Prostate gland (tissue), 2 donors: ENCODE measurements around the gene JAKMIP1. TPM values are rescaled to one million over a fixed set of nuclear protein-coding genes. Genes with fewer than 3 reads are reported as not detected.

ENCODE experiments used
- DNase-seq: peaks from one replicate; pipeline ENCODE4 v3.0.0-alpha.2; 2019; ENCODE audit warnings: low spot score
- H3K27ac ChIP-seq, 2 donors: fragments of 200-600 bp; sonication (generic); 2 replicates each; pipeline ENCODE4 v1.5.1; 2017 to 2019
- H3K27me3 ChIP-seq: fragments of 200-600 bp; sonication (generic); replicated peaks from 2 replicates; pipeline ENCODE4 v1.5.1; 2019; ENCODE audit not compliant: insufficient read depth
- H3K36me3 ChIP-seq, 2 donors: fragments of 200-600 bp; sonication (generic); 1 replicate in 1 of 2; 2 replicates in 1 of 2; pipeline versions ENCODE4 v1.5.1 to v1.8.1; 2017 to 2019
- H3K4me1 ChIP-seq: fragments of 200-600 bp; sonication (generic); replicated peaks from 2 replicates; pipeline ENCODE4 v1.5.1; 2019
- H3K4me3 ChIP-seq, 2 donors: fragments of 200-600 bp; sonication (generic); 2 replicates each; pipeline ENCODE4 v1.5.1; 2017 to 2019
- H3K9me3 ChIP-seq: fragments of 200-600 bp; sonication (generic); 2 replicates; pipeline ENCODE4 v1.5.1; 2017
- POLR2A ChIP-seq: fragments of 450-650 bp; IDR thresholded peaks from one replicate; pipeline ENCODE4 v1.6.1; 2016; ENCODE audit warnings: antibody characterized with exemption, mild to moderate bottlenecking
- POLR2AphosphoS5 ChIP-seq: sonication (generic); formaldehyde crosslinking; IDR thresholded peaks from one replicate; pipeline ENCODE4 v1.6.1; 2017; ENCODE audit warnings: antibody characterized with exemption
- WGBS: methylation state at CpG from one replicate; pipeline ENCODE4 v1.1.5; 2018; 5-methylcytosine and 5-hydroxymethylcytosine counted together
- intact Hi-C: fragments of 100-400 bp; cut with DNase I; formaldehyde crosslinking; loops from one replicate; pipeline ENCODE4 v1.14.2; 2022
- total RNA-seq, 2 donors: library from RNA; depleted of rRNA; stranded (reverse); fragments of >200 nt; gene quantifications; one replicate each; pipeline ENCODE4 v1.1.0, GENCODE V29; 2016
- TF ChIP-seq, protein P1 (sequence below), 4 experiments: fragments of 200-600 bp in 2 of 4; fragments of 450-650 bp in 2 of 4; sonication (generic) in 2 of 4; IDR thresholded peaks; 1 replicate in 3 of 4; 2 replicates in 1 of 4; pipeline ENCODE4 v1.5.1; 2016 to 2019; ENCODE audit warnings: antibody characterized with exemption in 4 of 4, mild to moderate bottlenecking in 2 of 4, moderate library complexity in 2 of 4

Gene JAKMIP1
- total RNA-seq, 2 donors from 2014 or later, result 22.4 to 29.1 TPM

DNA sequence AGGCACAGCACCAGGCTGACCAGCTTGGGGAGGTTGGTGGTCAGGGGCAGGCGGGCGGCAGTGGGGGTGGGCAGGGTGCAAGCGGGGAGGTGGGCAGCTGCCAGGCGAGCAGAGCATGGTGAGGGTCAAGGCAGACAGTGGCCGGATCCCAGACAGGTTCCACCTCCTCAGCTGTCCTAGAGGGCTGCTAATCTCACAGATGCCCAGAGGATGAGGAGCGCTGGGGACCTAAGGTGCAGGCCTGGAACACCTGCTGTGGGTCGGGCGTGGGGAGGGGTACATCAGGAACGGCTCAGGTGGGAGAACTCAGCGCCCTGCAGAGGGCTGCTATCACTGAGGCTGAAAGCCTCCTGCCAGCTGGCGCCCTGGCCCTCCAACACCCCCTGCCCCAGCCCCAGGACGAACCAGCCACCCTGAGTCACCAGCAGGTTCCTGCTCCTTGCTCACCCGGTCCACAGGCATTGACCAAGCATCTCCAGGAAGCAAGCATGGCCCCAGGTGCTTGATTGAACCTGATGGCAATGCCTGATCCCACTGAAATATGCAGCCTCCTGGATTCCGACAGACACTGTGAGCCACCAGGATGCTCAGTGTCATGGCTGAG is 153.7 kb downstream of the JAKMIP1 start:
- no peaks in the 10 kb centered on the region for H3K4me1 ChIP-seq
- no peaks in the 10 kb centered on the region for H3K9me3 ChIP-seq
- 87% methylated on average over 13 of the region's 14 CpGs for WGBS
- H3K4me3 ChIP-seq, result no peak overlapping the region
- TF ChIP-seq, protein P1, sequence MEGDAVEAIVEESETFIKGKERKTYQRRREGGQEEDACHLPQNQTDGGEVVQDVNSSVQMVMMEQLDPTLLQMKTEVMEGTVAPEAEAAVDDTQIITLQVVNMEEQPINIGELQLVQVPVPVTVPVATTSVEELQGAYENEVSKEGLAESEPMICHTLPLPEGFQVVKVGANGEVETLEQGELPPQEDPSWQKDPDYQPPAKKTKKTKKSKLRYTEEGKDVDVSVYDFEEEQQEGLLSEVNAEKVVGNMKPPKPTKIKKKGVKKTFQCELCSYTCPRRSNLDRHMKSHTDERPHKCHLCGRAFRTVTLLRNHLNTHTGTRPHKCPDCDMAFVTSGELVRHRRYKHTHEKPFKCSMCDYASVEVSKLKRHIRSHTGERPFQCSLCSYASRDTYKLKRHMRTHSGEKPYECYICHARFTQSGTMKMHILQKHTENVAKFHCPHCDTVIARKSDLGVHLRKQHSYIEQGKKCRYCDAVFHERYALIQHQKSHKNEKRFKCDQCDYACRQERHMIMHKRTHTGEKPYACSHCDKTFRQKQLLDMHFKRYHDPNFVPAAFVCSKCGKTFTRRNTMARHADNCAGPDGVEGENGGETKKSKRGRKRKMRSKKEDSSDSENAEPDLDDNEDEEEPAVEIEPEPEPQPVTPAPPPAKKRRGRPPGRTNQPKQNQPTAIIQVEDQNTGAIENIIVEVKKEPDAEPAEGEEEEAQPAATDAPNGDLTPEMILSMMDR (IDR thresholded peaks at IDR 0.05), result no peak
- TF ChIP-seq POLR2AphosphoS5 (no peak), POLR2A (no peak)
- DNase-seq, result no peak
- intact Hi-C loops, result no loop called here
- H3K27me3 ChIP-seq, result no peaks in the 10 kb centered on the region
- no peaks in the 10 kb centered on the region for H3K36me3 ChIP-seq
- no peak overlapping the region for H3K27ac ChIP-seq

DNA sequence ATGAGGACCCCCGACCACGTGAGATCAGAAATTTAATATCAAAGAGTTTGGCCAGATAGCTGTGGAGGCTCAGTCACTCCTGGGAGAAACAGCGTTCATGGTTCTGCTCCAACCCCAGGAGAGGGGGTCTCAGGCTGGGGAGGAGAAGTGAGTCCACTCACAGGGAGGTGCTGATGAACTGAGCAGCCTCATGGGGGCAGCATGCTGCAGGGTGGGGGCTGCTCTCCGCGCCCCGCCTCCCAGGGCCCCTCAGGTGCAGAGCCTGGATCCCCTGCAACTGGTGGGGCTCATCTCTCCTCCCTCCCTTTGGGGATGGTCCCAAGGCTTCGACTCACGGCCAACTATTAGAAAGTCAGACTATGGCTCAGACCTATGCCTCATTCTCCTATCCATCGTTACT is 155.5 kb downstream of the JAKMIP1 start:
- DNase-seq, result no peak
- Histone ChIP-seq H3K27ac (no peak overlapping the region), H3K4me1 (no peaks in the 10 kb centered on the region), H3K4me3 (no peak overlapping the region), H3K9me3 (no peaks in the 10 kb centered on the region), H3K36me3 (no peaks in the 10 kb centered on the region), H3K27me3 (no peaks in the 10 kb centered on the region)
- intact Hi-C loops, result no loop called here
- TF ChIP-seq POLR2A, result no peak
- TF ChIP-seq, protein P1 (IDR thresholded peaks at IDR 0.05), result no peak
- no peak for TF ChIP-seq POLR2AphosphoS5
- WGBS, result 42% methylated on average over 9 of the region's 9 CpGs

DNA sequence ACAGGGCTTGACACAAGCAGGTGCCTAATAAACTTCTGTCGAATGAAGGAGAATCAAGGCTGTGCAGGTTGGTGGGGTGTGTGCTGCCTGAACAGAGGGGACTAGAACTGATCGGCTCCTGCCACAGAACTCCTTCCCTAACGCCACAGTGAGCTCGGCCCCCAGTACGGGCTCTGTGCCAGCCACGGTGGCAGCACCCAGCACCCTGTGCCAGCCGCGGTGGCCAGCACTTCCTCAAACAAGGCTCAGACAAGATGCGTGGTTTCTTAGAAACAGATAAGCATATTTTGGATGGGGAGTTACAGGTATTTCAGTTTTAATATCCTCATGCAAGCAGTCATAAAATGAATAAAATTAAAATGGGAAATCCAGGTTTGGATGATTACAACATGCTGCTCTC is 156.1 kb downstream of the JAKMIP1 start:
- no peak overlapping the region for H3K4me3 ChIP-seq
- H3K4me1 ChIP-seq, result no peaks in the 10 kb centered on the region
- H3K27me3 ChIP-seq, result no peaks in the 10 kb centered on the region
- intact Hi-C loops, result no loop called here
- whole genome bisulfite sequencing, result 31% methylated on average over 9 of the region's 9 CpGs
- no peaks in the 10 kb centered on the region for H3K36me3 ChIP-seq
- no peaks in the 10 kb centered on the region for H3K9me3 ChIP-seq
- no peak overlapping the region for H3K27ac ChIP-seq
- TF ChIP-seq POLR2A (no peak), POLR2AphosphoS5 (no peak)
- TF ChIP-seq, protein P1 (IDR thresholded peaks at IDR 0.05), result no peak
- no peak for DNase-seq

DNA sequence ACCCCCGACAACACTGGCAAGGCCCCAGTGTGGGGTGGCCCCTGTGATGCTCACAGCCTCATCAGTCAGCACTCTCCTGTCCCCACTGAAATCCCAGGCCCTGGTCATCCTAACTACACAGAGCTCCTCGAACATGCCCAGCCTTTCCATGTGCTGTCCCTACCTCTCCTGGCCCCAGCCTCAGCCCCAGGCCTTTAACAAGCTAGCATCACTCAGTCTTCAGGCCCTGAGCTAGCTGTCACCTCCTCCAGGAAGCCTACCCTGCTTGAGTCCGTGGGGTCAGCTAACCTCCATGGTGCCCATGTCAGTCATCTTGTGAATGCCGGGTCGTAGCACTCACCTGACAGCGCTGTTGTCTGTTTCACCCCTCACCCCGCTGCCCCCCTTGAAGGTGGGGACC is 156.5 kb downstream of the JAKMIP1 start:
- H3K27me3 ChIP-seq, result no peaks in the 10 kb centered on the region
- H3K4me3 ChIP-seq, result no peak overlapping the region
- H3K9me3 ChIP-seq, result no peaks in the 10 kb centered on the region
- 85% methylated on average over 7 of the region's 7 CpGs for WGBS
- intact Hi-C loops, result no loop called here
- H3K4me1 ChIP-seq, result no peaks in the 10 kb centered on the region
- no peak for TF ChIP-seq POLR2AphosphoS5
- no peak for TF ChIP-seq POLR2A
- TF ChIP-seq, protein P1 (IDR thresholded peaks at IDR 0.05), result no peak
- no peak overlapping the region for H3K27ac ChIP-seq
- H3K36me3 ChIP-seq, result no peaks in the 10 kb centered on the region
- no peak for DNase-seq

DNA sequence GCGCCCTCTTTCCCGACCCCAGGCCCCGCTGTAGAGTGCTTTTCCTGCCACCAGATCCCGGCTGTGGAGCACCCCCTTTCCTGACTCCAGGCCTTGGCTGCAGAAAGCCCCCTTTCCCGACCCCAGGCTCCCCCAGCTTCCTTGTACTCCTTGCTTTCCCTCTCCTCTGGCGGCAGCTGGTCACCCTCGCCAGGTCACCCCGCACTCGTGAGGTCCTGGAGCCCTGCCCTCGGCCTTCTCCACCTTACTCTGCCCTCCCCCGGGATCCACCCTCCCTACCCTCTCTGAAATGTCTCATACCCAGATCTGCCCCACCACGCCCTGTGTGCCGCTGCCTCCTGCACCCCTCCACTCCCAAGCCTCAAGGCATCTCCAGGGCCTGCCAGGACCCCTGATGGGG is 157.2 kb downstream of the JAKMIP1 start:
- no peaks in the 10 kb centered on the region for H3K36me3 ChIP-seq
- H3K4me3 ChIP-seq, result no peak overlapping the region
- TF ChIP-seq POLR2AphosphoS5 (no peak), POLR2A (no peak)
- TF ChIP-seq, protein P1 (IDR thresholded peaks at IDR 0.05), result no peak
- H3K9me3 ChIP-seq, result no peaks in the 10 kb centered on the region
- no peak for DNase-seq
- H3K4me1 ChIP-seq, result no peaks in the 10 kb centered on the region
- WGBS, result 88% methylated on average over 13 of the region's 13 CpGs
- H3K27ac ChIP-seq, result no peak overlapping the region
- intact Hi-C loops, result no loop called here
- no peaks in the 10 kb centered on the region for H3K27me3 ChIP-seq
